Neural cell (in vitro differentiated cells): ENCODE data around the gene ARL6IP6. TPM values are rescaled to one million over a fixed set of nuclear protein-coding genes. Genes with fewer than 3 reads are reported as not detected.

Experiments
- H2AFZ ChIP-seq: fragments of 200-600, 300-800 bp; sonication (generic), shearing (Covaris generic); 2 replicates; pipeline ENCODE4 v1.6.0; 2014; ENCODE audit warnings: low read depth, mild to moderate bottlenecking, antibody characterized with exemption, low read length, moderate library complexity
- H3F3A ChIP-seq: fragments of 200-600 bp; shearing (Covaris generic); 2 replicates; pipeline ENCODE4 v1.6.1; 2016; ENCODE audit warnings: mild to moderate bottlenecking, moderate library complexity, mixed read lengths, antibody characterized with exemption, low read length; ENCODE audit not compliant: insufficient read depth, poor library complexity, severe bottlenecking
- H3K27ac ChIP-seq: fragments of 200-600, 300-800 bp; sonication (generic), shearing (Covaris generic); 2 replicates; pipeline ENCODE4 v1.5.1; 2014; ENCODE audit warnings: mild to moderate bottlenecking, low read length, moderate library complexity
- H3K27me3 ChIP-seq: fragments of 300-800, 200-600 bp; sonication (generic), shearing (Covaris generic); 2 replicates; pipeline ENCODE4 v1.6.0; 2014; ENCODE audit warnings: mild to moderate bottlenecking, low read depth, low read length, moderate library complexity; ENCODE audit not compliant: insufficient read depth
- H3K36me3 ChIP-seq: fragments of 300-800, 200-600 bp; sonication (generic), shearing (Covaris generic); 2 replicates; pipeline ENCODE4 v1.5.1; 2014; ENCODE audit warnings: mild to moderate bottlenecking, antibody characterized with exemption, low read length, moderate library complexity; ENCODE audit not compliant: insufficient read depth
- H3K4me2 ChIP-seq: fragments of 300-800, 200-600 bp; sonication (generic), shearing (Covaris generic); 2 replicates; pipeline ENCODE4 v1.6.0; 2014; ENCODE audit warnings: mild to moderate bottlenecking, low read length
- H3K4me3 ChIP-seq: fragments of 300-800, 200-600 bp; sonication (generic), shearing (Covaris generic); 2 replicates; pipeline ENCODE4 v1.5.1; 2014; ENCODE audit warnings: mild to moderate bottlenecking, low read length, moderate library complexity
- H3K79me2 ChIP-seq: fragments of 200-600 bp; shearing (Covaris generic); replicated peaks from 2 replicates; pipeline ENCODE4 v1.6.0; 2014; ENCODE audit warnings: mild to moderate bottlenecking, low read length, moderate library complexity; ENCODE audit not compliant: insufficient read depth
- H3K9ac ChIP-seq: fragments of 300-800, 200-600 bp; sonication (generic), shearing (Covaris generic); 2 replicates; pipeline ENCODE4 v1.6.1; 2016; ENCODE audit warnings: mild to moderate bottlenecking, low read length, mixed read lengths
- H3K9me2 ChIP-seq: fragments of 200-600 bp; shearing (Covaris generic); 2 replicates; pipeline ENCODE4 v1.6.1; 2016; ENCODE audit warnings: mild to moderate bottlenecking, low read length, mixed read lengths; ENCODE audit not compliant: insufficient read depth
- H3K9me3 ChIP-seq: fragments of 200-600, 300-800 bp; sonication (generic), shearing (Covaris generic); 2 replicates; pipeline ENCODE4 v1.6.1; 2016; ENCODE audit warnings: mild to moderate bottlenecking, mixed run types, low read length, moderate library complexity, mixed read lengths
- H4K20me1 ChIP-seq: fragments of 200-600 bp; shearing (Covaris generic); 2 replicates; pipeline ENCODE4 v1.6.1; 2016; ENCODE audit warnings: mild to moderate bottlenecking, mixed run types; ENCODE audit not compliant: insufficient read depth
- EP300 ChIP-seq: fragments of 450-650 bp; conservative IDR thresholded peaks from 2 replicates; pipeline ENCODE4 v1.6.1; 2014; ENCODE audit warnings: antibody characterized with exemption, mild to moderate bottlenecking, moderate library complexity; ENCODE audit not compliant: poor library complexity, severe bottlenecking
- EZH2 ChIP-seq: fragments of 200-600, 300-800 bp; shearing (Covaris generic), sonication (generic); IDR thresholded peaks from 2 replicates; pipeline ENCODE4 v1.6.1; 2014; ENCODE audit warnings: antibody characterized with exemption, low read length, borderline replicate concordance, mild to moderate bottlenecking; ENCODE audit not compliant: insufficient read depth, poor library complexity, severe bottlenecking
- MXI1 ChIP-seq: fragments of 450-650 bp; conservative IDR thresholded peaks from 2 replicates; pipeline ENCODE4 v1.6.1; 2014; ENCODE audit warnings: antibody characterized with exemption, mild to moderate bottlenecking; ENCODE audit not compliant: poor library complexity, severe bottlenecking
- POLR2AphosphoS5 ChIP-seq: IDR thresholded peaks from 2 replicates; pipeline ENCODE4 v1.6.1; 2012
- RAD21 ChIP-seq: fragments of 450-650 bp; conservative IDR thresholded peaks from 2 replicates; pipeline ENCODE4 v1.6.1; 2014; ENCODE audit warnings: antibody characterized with exemption, mild to moderate bottlenecking, moderate library complexity
- SMC3 ChIP-seq: fragments of 450-650 bp; conservative IDR thresholded peaks from 2 replicates; pipeline ENCODE4 v1.6.1; 2014; ENCODE audit warnings: antibody characterized with exemption, mild to moderate bottlenecking, moderate library complexity; ENCODE audit not compliant: poor library complexity
- TAF1 ChIP-seq: IDR thresholded peaks from 2 replicates; pipeline ENCODE4 v1.6.1; 2012; ENCODE audit warnings: low read depth
- polyA plus RNA-seq: library from polyadenylated mRNA; depleted of rRNA; stranded (reverse); fragments of >200 nt; gene quantifications from 2 replicates; pipeline ENCODE4 v1.2.3, GENCODE V29; 2014
- TF ChIP-seq, protein P1 (sequence below): IDR thresholded peaks from 2 replicates; pipeline ENCODE4 v1.6.1; 2012; ENCODE audit warnings: borderline replicate concordance
- TF ChIP-seq, protein P2 (sequence below): fragments of 450-650 bp; IDR thresholded peaks from 2 replicates; pipeline ENCODE4 v1.5.1; 2014; ENCODE audit warnings: antibody characterized with exemption, mild to moderate bottlenecking, moderate library complexity; ENCODE audit not compliant: poor library complexity, severe bottlenecking

Gene ARL6IP6
- polyA plus RNA-seq, 1 donor from 2014 or later = 46.0 TPM

DNA sequence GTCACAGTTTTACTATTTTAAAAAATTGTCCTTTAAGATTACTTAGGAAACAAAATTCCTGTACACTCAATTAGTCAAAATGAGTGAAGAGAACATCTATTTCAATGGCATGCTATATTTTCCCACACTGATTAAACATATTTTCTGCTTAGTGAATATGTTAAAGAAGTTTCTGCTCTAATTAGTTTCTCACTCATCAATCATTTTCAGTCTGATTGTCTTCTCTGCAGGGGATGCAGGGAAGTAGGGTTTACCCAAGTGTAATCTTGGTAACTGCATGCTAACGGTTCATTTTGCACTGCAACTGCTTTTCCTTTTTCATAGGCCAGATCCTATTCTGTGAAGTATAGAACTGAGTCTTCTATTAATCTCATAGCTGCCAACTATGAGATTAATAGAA lies 78.5 kb downstream of the ARL6IP6 start:
- Histone ChIP-seq H3K79me2 (no peaks in the 10 kb centered on the region), H3K9me2 (no peaks in the 10 kb centered on the region), H3K4me3 (no peak overlapping the region), H3K36me3 (no peaks in the 10 kb centered on the region), H3K9ac (no peak overlapping the region), H4K20me1 (no peaks in the 10 kb centered on the region), H3K27me3 (no peaks in the 10 kb centered on the region), H2AFZ (no peak overlapping the region), H3K9me3 (no peaks in the 10 kb centered on the region), H3F3A (no peaks in the 10 kb centered on the region), H3K27ac (no peak overlapping the region), H3K4me2 (no peak overlapping the region)
- no peak for TF ChIP-seq EZH2
- no peak for TF ChIP-seq TAF1
- no peak for TF ChIP-seq POLR2AphosphoS5
- no peak for TF ChIP-seq MXI1
- TF ChIP-seq, protein P1, sequence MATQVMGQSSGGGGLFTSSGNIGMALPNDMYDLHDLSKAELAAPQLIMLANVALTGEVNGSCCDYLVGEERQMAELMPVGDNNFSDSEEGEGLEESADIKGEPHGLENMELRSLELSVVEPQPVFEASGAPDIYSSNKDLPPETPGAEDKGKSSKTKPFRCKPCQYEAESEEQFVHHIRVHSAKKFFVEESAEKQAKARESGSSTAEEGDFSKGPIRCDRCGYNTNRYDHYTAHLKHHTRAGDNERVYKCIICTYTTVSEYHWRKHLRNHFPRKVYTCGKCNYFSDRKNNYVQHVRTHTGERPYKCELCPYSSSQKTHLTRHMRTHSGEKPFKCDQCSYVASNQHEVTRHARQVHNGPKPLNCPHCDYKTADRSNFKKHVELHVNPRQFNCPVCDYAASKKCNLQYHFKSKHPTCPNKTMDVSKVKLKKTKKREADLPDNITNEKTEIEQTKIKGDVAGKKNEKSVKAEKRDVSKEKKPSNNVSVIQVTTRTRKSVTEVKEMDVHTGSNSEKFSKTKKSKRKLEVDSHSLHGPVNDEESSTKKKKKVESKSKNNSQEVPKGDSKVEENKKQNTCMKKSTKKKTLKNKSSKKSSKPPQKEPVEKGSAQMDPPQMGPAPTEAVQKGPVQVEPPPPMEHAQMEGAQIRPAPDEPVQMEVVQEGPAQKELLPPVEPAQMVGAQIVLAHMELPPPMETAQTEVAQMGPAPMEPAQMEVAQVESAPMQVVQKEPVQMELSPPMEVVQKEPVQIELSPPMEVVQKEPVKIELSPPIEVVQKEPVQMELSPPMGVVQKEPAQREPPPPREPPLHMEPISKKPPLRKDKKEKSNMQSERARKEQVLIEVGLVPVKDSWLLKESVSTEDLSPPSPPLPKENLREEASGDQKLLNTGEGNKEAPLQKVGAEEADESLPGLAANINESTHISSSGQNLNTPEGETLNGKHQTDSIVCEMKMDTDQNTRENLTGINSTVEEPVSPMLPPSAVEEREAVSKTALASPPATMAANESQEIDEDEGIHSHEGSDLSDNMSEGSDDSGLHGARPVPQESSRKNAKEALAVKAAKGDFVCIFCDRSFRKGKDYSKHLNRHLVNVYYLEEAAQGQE = no peak
- no peak for TF ChIP-seq RAD21
- TF ChIP-seq EP300 = no peak
- TF ChIP-seq, protein P2, sequence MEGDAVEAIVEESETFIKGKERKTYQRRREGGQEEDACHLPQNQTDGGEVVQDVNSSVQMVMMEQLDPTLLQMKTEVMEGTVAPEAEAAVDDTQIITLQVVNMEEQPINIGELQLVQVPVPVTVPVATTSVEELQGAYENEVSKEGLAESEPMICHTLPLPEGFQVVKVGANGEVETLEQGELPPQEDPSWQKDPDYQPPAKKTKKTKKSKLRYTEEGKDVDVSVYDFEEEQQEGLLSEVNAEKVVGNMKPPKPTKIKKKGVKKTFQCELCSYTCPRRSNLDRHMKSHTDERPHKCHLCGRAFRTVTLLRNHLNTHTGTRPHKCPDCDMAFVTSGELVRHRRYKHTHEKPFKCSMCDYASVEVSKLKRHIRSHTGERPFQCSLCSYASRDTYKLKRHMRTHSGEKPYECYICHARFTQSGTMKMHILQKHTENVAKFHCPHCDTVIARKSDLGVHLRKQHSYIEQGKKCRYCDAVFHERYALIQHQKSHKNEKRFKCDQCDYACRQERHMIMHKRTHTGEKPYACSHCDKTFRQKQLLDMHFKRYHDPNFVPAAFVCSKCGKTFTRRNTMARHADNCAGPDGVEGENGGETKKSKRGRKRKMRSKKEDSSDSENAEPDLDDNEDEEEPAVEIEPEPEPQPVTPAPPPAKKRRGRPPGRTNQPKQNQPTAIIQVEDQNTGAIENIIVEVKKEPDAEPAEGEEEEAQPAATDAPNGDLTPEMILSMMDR = no peak
- no peak for TF ChIP-seq SMC3

DNA sequence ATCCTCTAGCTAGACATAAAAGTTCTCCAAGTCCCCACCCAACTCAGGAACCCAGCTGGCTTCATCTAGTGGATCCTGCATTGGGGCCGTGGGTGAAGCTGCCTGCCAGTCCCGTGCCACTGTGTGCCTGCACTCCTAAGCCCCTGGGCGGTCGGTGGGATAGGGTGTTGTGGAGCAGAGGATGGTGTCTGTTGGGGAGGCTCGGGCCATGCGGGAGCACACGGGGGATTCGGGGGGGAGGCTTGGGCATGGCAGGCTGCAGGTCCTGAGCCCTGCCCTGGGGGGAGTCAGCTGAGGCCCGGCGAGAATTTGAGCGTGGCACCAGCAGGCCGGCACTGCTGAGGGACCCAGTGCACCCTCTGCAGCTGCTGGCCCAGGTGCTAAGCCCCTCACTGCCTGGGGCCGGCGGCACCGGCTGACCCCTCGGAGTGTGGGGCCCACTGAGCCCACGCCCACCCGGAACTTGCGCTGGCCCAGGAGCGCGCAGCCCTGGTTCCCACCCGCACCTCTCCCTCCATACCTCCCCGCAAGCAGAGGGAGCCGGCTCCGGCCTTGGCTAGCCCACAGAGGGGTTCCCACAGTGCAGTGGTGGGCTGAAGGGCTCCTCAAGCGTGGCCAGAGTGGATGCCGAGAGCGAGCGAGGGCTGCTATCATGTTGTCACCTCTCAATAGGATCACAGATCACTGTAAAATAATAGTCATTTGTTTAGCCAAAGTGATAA lies 86.4 kb downstream of the ARL6IP6 start:
- no peaks in the 10 kb centered on the region for H3K79me2 ChIP-seq
- H4K20me1 ChIP-seq = no peaks in the 10 kb centered on the region
- H3K4me2 ChIP-seq = no peak overlapping the region
- H3K27ac ChIP-seq = no peak overlapping the region
- no peaks in the 10 kb centered on the region for H3F3A ChIP-seq
- H2AFZ ChIP-seq = no peak overlapping the region
- H3K36me3 ChIP-seq = no peaks in the 10 kb centered on the region
- H3K9me3 ChIP-seq = no peaks in the 10 kb centered on the region
- H3K9me2 ChIP-seq = no peaks in the 10 kb centered on the region
- H3K9ac ChIP-seq = no peak overlapping the region
- H3K27me3 ChIP-seq = no peaks in the 10 kb centered on the region
- no peak overlapping the region for H3K4me3 ChIP-seq
- no peak for TF ChIP-seq TAF1
- TF ChIP-seq EZH2 = no peak
- TF ChIP-seq, protein P2 = no peak
- TF ChIP-seq POLR2AphosphoS5 = no peak
- TF ChIP-seq RAD21 = no peak
- no peak for TF ChIP-seq MXI1
- TF ChIP-seq SMC3 = no peak
